Measurements from ENCODE around the gene ELMO1. TPM values are rescaled to one million over a fixed set of nuclear protein-coding genes. Genes with fewer than 3 reads are reported as not detected.

Gene ELMO1
- total and polyA plus RNA-seq, 10 donors: 26.0 to 494 (median 201) TPM

GRCh38 chr7:36884351-36884750, 564.3 kb downstream of the ELMO1 start:
- TF ChIP-seq CTCF (IDR thresholded peaks at IDR 0.05 in 8 of 11, conservative IDR thresholded peaks at IDR 0.05 in 3 of 11): no peak
- no peak for TF ChIP-seq POLR2A (IDR thresholded peaks at IDR 0.05)
- TF ChIP-seq POLR2AphosphoS5 (IDR thresholded peaks at IDR 0.05): no peak
- no peak for DNase-seq
- Histone ChIP-seq H3K4me1 (no peaks in the 10 kb centered on the region), H3K27ac (no peak overlapping the region), H3K9me3 (no peaks in the 10 kb centered on the region), H3K4me3 (no peak overlapping the region), H3K27me3 (replicated peaks in 1 of 7) (no peaks in the 10 kb centered on the region), H3K36me3 (peaks cover 0 to 98% (median 36%) of the 10 kb centered on the region in 6 donors)
- WGBS, 5 donors: 80 to 94% (median 91%) methylated on average over 5 of the region's 5 CpGs
- intact Hi-C loops (cut with DNase I; ENCODE audit: low total_unique reads): no loop called here

- 86 to 94% (median 93%) methylated on average over 11 of the region's 11 CpGs for WGBS, 5 donors
Observed at GRCh38 chr7:36881233-36881874, 567.3 kb downstream of the ELMO1 start.

GRCh38 chr7:36880108-36880507, 568.6 kb downstream of the ELMO1 start:
- intact Hi-C loops (cut with DNase I; ENCODE audit: low total_unique reads): no loop called here
- DNase-seq: no peak
- no peak for TF ChIP-seq CTCF (IDR thresholded peaks at IDR 0.05 in 8 of 11, conservative IDR thresholded peaks at IDR 0.05 in 3 of 11)
- TF ChIP-seq POLR2AphosphoS5 (IDR thresholded peaks at IDR 0.05): no peak
- no peak for TF ChIP-seq POLR2A (IDR thresholded peaks at IDR 0.05)
- Histone ChIP-seq H3K4me3 (no peak overlapping the region), H3K27me3 (replicated peaks in 1 of 7) (no peaks in the 10 kb centered on the region), H3K27ac (no peak overlapping the region), H3K9me3 (no peaks in the 10 kb centered on the region), H3K36me3 (peaks cover 0 to 100% (median 43%) of the 10 kb centered on the region in 6 donors), H3K4me1 (no peaks in the 10 kb centered on the region)
- WGBS, 5 donors: 88 to 96% (median 95%) methylated on average over 3 of the region's 3 CpGs

More at GRCh38 chr7:36881233-36881874, 567.3 kb downstream of the ELMO1 start:
- peaks cover 0 to 100% (median 43%) of the 10 kb centered on the region in 6 donors for H3K36me3 ChIP-seq
- intact Hi-C loops (cut with DNase I; ENCODE audit: low total_unique reads): no loop called here
- TF ChIP-seq CTCF (IDR thresholded peaks at IDR 0.05 in 8 of 11, conservative IDR thresholded peaks at IDR 0.05 in 3 of 11) (no peak), POLR2AphosphoS5 (IDR thresholded peaks at IDR 0.05) (no peak), POLR2A (IDR thresholded peaks at IDR 0.05) (no peak)
- H3K4me1 ChIP-seq: no peaks in the 10 kb centered on the region
- no peak for DNase-seq
- H3K27me3 ChIP-seq (replicated peaks in 1 of 7): no peaks in the 10 kb centered on the region
- no peaks in the 10 kb centered on the region for H3K9me3 ChIP-seq
- H3K27ac ChIP-seq: no peak overlapping the region
- H3K4me3 ChIP-seq: no peak overlapping the region

- no peak for DNase-seq
- peaks cover 0 to 100% (median 43%) of the 10 kb centered on the region in 6 donors for H3K36me3 ChIP-seq
- no peaks in the 10 kb centered on the region for H3K27me3 ChIP-seq (replicated peaks in 1 of 7)
- no peaks in the 10 kb centered on the region for H3K4me1 ChIP-seq
- no peak for TF ChIP-seq CTCF (IDR thresholded peaks at IDR 0.05 in 8 of 11, conservative IDR thresholded peaks at IDR 0.05 in 3 of 11)
- WGBS, 5 donors: 56 to 71% (median 69%) methylated on average over 4 of the region's 4 CpGs
- intact Hi-C loops (cut with DNase I; ENCODE audit: low total_unique reads): no loop called here
- H3K9me3 ChIP-seq: no peaks in the 10 kb centered on the region
- no peak overlapping the region for H3K27ac ChIP-seq
- H3K4me3 ChIP-seq: no peak overlapping the region
Observed at GRCh38 chr7:36879021-36879420, 569.6 kb downstream of the ELMO1 start.

Data from spleen (tissue), 11 donors.